22Rv1 (cell line): ENCODE results near the gene ZNF860.

ENCODE experiments used
- CTCF ChIP-seq: fragments of 450-650 bp; IDR thresholded peaks from 2 replicates; pipeline ENCODE4 v1.5.1; 2017; ENCODE audit warnings: mild to moderate bottlenecking
- ZFX ChIP-seq: fragments of 450-650 bp; IDR thresholded peaks from 2 replicates; pipeline ENCODE4 v1.6.1; 2017; ENCODE audit warnings: antibody characterized with exemption, borderline replicate concordance

DNA sequence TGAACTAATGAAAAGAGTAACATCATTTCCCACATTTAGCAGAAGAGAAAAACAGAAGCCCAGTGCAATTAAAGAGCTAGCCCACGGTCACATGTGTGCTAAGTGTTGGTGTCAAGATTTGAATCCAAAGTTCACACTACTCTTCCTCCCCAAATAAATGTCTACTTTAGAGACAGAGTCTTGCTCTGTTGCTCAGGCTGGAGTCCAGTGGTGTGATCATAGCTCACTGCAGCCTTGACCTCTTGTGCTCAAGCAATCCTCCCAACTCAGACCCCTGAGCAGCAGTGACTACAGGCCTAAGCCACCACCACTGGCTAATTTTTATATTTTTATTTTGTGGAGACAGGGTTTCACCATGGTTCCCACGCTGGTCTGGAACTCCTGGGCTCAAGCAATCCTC is 5.2 kb upstream of the ZNF860 start:
- TF ChIP-seq CTCF = no peak
- no peak for TF ChIP-seq ZFX
